Adrenal gland (tissue), 5 donors: ENCODE measurements around the gene FREM2.

Experiments
- CTCF ChIP-seq, 6 experiments: fragments of 450-650 bp in 4 of 6; fragments of 200-600 bp in 2 of 6; sonication (generic) in 1 of 6; IDR thresholded peaks; 1 replicate in 5 of 6; 2 replicates in 1 of 6; pipeline versions ENCODE4 v1.5.1 to v1.8.0; 2016 to 2021; ENCODE audit warnings: antibody characterized with exemption in 6 of 6, mild to moderate bottlenecking in 2 of 6, moderate library complexity in 1 of 6
- POLR2A ChIP-seq, 2 donors: fragments of 450-650 bp; IDR thresholded peaks; one replicate each; pipeline ENCODE4 v1.6.1; 2017; ENCODE audit warnings: antibody characterized with exemption in 2 of 2, mild to moderate bottlenecking in 2 of 2, moderate library complexity in 1 of 2
- donor health status: DM: no; HTN: no; CAD: no.

- TF ChIP-seq CTCF (IDR thresholded peaks at IDR 0.05) (no peak), POLR2A (IDR thresholded peaks at IDR 0.05) (no peak)
Measured at GRCh38 chr13:38648912-38649311, 38.0 kb upstream of the FREM2 start.
